Cardiac fibroblast (primary cell): ENCODE measurements around the gene CDKAL1.
A peak's percentile ranks its signal among the peaks of the same experiment; 100 is the strongest.

Experiments used
- DNase-seq, 2 donors: peaks; one replicate each; pipeline versions ENCODE4 v3.0.0 to v3.0.0-alpha.2; 2010; ENCODE audit warnings: low read depth in 2 of 2
- H3K4me3 ChIP-seq, 2 donors: replicated peaks in 1 of 2; 1 replicate in 1 of 2; 2 replicates in 1 of 2; pipeline ENCODE4 v1.5.1; 2011; ENCODE audit warnings: low read depth in 2 of 2, low read length in 2 of 2, mild to moderate bottlenecking in 2 of 2, moderate library complexity in 1 of 2
- CTCF ChIP-seq: IDR thresholded peaks from one replicate; pipeline ENCODE4 v1.5.1; 2011; ENCODE audit warnings: low read depth, mild to moderate bottlenecking, low read length, inconsistent platforms

Gene CDKAL1

GRCh38 chr6:20778912-20779311 is 244.7 kb downstream of the CDKAL1 start:
- H3K4me3 ChIP-seq = no peak overlapping the region
- no peak for TF ChIP-seq CTCF
- no peak for DNase-seq

GRCh38 chr6:20789162-20789561 is 254.9 kb downstream of the CDKAL1 start:
- peak; percentile 39 to 65 for DNase-seq
- no peak overlapping the region for H3K4me3 ChIP-seq
- TF ChIP-seq CTCF = no peak

- TF ChIP-seq CTCF = no peak
Measured at GRCh38 chr6:20790032-20790791, 256.0 kb downstream of the CDKAL1 start.

GRCh38 chr6:20791074-20791473 is 256.8 kb downstream of the CDKAL1 start:
- H3K4me3 ChIP-seq = no peak overlapping the region
- no peak for DNase-seq
- no peak for TF ChIP-seq CTCF

More at GRCh38 chr6:20790032-20790791, 256.0 kb downstream of the CDKAL1 start:
- no peak for DNase-seq
- H3K4me3 ChIP-seq = no peak overlapping the region

- peak in 1 of 2 donors; percentile 27 for DNase-seq
Measured at GRCh38 chr6:20791944-20792343, 257.7 kb downstream of the CDKAL1 start.

GRCh38 chr6:20793174-20793573 is 258.9 kb downstream of the CDKAL1 start:
- H3K4me3 ChIP-seq = no peak overlapping the region
- TF ChIP-seq CTCF = no peak
- DNase-seq = no peak

More at GRCh38 chr6:20791944-20792343, 257.7 kb downstream of the CDKAL1 start:
- H3K4me3 ChIP-seq = no peak overlapping the region
- TF ChIP-seq CTCF = no peak
